Myocyte (in vitro differentiated cells): ENCODE results near the gene ITGBL1. TPM values are rescaled to one million over a fixed set of nuclear protein-coding genes. Genes with fewer than 3 reads are reported as not detected.

Experiments
- DNase-seq: peaks from one replicate; pipeline ENCODE4 v3.0.0-alpha.2; 2012; ENCODE audit warnings: low read depth
- total RNA-seq: library from RNA; depleted of rRNA; stranded (reverse); fragments of >200 nt; gene quantifications from 2 replicates; pipeline ENCODE4 v1.2.3, GENCODE V29; 2014

Gene ITGBL1
- total RNA-seq, 1 donor from 2014 or later, result 58.2 TPM

DNA sequence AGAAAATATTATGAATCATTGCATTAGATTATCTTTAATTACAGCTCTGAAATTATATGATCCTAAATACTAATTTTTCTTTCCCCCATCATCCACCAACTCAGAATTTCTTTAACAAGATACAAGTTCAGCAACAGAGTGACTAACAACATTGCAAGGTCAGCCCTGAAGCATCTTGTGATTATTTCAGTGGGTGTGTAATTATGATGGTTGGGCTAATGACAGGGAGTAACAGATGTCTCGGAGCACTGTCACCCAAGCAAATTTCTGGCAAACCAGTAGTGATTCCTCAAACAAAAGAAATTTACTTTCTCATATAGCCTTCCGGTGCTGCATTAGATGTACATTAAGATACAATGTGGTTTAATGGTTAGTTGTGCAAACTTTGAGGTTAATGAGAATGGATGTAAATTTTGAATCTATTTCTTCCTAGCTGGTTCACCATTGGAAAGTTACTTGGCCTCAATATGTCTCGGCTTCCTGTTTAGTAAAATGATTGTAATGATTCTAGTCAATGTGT, 238.9 kb downstream of the ITGBL1 start:
- DNase-seq, result peak; percentile 67

DNA sequence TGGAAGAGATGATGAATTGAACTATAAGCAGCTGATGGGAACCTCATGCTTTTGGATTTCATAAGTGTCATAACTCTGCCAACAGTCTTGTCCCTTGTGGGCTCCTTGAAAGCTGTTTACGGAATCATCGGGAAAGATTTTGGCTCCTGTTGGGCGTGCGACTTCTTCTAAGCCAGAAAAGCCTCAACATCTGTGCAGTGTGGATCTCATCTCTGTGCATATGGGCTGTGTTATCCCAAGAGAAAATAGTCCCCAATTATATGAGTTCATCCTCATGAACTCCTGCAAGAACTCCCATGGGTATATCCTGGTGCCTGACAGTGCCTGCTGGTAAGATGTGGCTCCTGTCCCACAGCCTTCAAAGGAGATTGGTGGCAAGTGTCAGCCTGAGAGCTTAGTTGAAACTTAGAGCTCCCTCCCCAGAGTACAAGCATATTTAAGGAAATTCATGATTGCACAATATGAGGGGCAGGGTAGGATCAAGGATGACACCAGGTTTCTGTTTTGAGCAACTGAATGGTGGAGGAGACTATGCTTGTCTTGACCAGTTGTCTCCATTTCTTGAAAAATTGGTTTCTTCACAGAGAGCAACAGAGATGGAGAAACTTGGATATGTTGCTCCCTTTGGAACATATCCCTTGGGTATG, 243.5 kb downstream of the ITGBL1 start:
- DNase-seq, result no peak

- DNase-seq, result no peak
Observed at GRCh38 chr13:101697745-101698144, 245.3 kb downstream of the ITGBL1 start.

DNA sequence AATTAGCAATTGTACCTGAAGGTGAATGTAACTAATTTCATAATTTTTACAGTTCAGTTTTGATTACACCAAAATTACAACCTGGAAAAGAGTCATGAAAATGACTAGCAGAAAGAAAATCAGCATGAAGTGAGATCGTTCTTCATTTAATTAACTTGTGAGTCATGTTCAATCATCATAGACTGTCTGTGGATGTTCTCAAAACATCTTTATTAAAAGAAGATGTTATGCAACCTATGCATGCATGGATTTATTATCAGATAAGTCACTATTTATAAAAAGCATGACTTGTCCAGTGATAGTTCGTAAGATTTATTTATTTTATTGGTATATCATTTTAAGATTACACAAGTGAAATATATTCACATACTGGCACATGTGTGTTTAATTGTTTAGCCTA, 245.9 kb downstream of the ITGBL1 start:
- DNase-seq, result no peak

- peak; percentile 22 for DNase-seq
Observed at GRCh38 chr13:101700598-101700997, 248.1 kb downstream of the ITGBL1 start.

- DNase-seq, result no peak
Observed at GRCh38 chr13:101703081-101703480, 250.6 kb downstream of the ITGBL1 start.

DNA sequence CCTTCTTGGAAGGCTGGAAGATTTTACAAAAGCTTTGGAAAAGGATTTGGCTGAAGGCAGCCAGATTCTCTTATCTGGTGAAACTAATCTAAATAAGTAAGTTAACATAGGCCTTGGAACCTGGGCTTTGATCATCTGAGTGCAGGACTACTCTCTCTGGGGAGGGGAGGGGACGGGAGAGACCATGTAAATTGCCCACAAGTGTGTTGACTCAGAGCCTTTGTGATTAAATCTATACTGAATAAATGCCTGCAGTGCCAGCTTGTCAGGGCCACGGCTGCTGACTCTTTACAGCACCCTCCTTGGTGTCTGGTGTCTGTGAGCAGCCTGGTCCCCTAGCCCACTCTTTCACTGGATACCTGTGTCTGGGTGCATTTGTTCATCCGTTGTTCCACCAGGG, 251.4 kb downstream of the ITGBL1 start:
- DNase-seq, result no peak

DNA sequence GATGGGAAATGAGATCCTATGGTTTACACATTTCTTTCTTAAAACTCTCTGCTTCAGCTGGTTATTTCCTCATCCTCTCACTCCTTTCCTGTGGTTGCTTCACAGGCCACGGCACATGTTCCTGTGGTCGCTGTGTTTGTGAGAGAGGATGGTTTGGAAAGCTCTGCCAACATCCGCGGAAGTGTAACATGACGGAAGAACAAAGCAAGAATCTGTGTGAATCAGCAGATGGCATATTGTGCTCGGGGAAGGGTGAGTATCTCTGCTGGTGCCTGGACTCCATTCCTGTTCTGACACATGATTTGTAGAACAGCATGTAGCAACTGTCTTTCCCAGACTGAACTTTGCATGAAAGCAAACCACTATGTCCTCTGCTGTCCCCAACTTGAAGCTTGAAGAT, 254.2 kb downstream of the ITGBL1 start:
- peak; percentile 98 for DNase-seq

DNA sequence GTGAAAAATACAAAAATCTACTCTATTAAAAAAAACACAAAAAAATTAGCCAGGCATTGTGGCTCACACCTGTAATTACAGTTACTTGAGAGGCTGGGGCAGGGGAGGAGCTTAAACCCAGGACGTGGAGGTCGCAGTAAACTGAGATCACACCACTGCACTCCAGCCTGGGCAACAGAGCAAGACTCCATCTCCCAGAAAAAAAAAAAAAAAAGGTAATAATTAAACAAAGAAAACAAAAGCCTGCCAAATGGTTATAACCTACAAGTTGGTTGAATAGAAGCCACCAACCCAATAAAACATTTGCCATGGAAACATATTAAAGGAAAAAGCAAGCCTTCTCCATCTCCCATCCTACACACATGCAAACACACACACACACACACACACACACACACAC, 255.2 kb downstream of the ITGBL1 start:
- no peak for DNase-seq

DNA sequence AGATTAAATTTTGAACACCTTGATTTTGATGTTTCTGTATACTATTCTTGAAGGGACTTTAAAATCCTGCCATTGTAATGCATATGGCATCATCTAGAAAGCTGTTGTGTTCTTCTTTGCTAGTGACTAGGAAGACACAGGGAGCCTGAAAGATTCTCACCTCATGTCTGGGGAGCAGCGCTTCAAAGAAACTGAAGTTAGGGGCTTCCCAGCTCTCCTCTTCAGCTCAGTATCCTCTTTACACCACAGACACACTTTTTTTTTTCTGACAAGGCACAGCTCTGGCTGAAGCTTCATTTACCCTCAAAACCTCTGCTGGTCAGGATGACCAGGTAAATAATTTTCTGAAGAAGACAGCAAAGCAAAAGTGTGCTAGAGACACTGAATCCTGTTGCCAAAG, 255.6 kb downstream of the ITGBL1 start:
- DNase-seq, result no peak

DNA sequence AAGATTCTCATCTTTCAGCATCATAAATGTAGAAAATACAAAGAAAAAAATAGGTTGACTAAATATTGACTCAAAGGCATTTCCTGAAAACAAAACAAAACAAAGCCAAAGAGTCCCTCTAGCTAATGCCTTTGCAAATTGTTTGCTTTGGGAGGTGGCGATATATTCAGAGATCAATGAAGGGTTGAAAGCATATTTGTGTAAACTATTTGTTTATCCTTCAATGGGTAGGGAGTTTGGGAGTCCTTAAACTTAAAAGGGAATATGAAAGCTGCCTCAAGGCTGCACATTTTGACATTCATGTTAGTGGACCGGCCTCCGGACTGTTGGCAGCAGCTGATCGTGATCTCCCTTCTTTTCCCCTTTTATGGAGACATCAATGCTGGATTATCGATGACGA, 257.5 kb downstream of the ITGBL1 start:
- no peak for DNase-seq

GRCh38 chr13:101711307-101712025, 259.0 kb downstream of the ITGBL1 start:
- peak; percentile 41 for DNase-seq

DNA sequence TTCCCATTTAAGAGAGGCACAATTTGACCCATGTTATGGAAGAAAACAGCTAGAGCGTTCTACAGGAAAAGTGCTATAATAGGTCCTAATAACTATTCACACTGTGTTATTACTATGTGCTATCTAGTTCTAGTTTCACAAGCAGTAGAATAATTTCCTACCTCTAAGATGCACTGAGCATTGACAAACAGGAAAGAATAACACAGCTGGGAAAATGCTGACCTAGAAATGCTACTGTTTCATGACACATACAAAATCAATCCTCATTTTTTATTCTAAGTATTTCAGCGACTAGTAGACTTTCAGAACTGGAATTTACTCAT, 259.5 kb downstream of the ITGBL1 start:
- DNase-seq, result no peak

- no peak for DNase-seq
Observed at GRCh38 chr13:101714195-101714594, 261.7 kb downstream of the ITGBL1 start.

DNA sequence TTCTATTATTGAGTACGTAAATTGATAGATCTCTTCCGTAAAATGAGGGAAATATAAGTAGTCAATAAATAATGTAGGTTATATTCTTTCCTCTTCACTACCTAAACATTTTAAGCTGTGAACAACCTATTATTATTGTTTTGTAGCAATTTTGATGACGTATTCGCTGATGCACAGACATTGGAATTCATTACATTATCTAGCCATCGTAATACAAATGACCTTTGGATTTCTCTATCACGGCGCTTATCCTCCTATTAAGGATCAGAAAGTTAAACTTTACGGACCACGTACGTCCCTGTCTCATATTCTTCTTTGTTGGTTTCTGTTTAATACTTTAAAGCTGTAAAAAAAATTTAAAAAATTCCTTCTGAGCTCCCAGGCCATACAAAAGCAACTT, 264.9 kb downstream of the ITGBL1 start:
- DNase-seq, result no peak

DNA sequence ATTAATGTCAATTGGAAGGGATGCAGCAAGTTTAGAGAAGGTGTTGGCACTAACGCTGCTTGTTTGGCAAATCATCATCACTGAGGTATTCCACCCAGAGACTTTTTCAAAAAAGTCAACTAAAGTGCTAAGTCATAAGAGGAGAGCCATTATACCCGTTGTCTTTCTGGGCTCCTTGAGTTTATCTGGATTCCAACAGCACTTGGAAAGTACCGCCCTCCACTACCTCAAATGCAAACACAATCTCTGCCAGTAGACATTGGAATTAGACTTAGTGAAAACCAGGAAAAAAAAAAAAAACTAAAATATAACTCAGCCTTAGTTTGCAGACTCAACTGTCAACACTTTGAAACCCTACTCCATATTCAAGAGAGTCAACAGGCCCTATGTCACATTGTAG, 266.0 kb downstream of the ITGBL1 start:
- DNase-seq, result no peak

GRCh38 chr13:101726681-101727080, 274.2 kb downstream of the ITGBL1 start:
- no peak for DNase-seq

DNA sequence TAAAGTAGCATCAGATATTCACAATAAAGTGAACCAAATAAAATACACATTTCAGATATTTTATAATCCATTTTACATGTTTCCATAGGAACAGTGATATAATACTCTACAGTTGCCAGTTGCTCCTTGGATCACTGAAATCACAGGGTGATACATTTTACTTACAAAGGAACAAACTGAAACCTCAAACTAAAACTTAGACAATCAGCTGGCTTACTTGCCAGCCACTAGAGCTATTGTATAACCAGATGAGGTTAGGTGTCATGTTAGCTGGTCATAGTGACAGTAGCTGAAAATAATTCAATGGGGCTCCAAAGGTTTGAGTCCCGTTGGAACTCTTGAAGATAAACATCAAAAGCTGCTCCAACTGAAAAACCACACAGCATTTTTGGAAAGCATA, 274.6 kb downstream of the ITGBL1 start:
- peak; percentile 67 for DNase-seq

DNA sequence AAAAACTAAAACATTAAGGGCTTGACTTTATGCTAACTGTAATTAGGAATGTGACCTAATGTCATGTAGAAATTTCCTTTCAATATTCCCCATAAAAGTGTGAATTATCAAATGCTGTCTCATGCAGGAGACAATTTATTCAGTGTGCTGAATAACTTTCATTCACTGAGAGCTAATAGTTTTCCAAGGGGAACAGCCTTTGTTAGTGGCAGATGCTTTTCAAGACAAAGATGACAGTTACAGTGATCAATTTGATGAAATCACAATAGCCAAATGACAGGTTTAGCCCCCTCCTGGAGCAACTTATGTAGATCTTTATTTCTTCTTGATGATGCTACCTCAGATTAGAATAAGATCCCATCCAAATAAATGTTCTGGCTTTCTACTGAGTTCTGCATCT, 275.5 kb downstream of the ITGBL1 start:
- DNase-seq, result no peak

- no peak for DNase-seq
Observed at GRCh38 chr13:101728615-101729014, 276.1 kb downstream of the ITGBL1 start.

DNA sequence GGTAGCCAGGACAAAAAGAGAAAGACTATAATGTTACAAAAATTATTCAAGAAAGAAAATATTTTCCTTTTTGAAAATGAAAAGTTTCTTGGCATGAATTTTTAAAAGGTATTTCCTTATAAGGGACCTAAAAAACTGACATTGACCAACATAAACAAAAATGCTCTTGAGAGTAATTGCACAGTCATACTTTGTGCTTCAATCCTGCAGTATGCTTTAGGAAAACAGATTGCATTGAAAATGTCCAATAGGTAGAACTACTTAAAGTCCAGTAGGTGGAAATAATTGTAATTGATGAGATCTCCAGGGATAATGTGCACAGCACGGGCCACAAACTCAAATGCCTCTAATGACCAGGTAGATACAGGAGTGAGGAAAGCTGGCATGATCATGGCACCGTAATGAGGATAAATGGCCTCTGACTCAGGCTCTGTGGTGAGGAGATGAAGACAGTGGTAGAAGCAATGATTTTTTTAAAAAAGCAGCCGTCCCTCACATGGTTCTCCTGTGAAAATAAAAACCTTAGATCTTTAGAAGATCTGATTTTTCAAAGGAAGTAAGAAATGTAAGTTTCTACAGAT, 278.0 kb downstream of the ITGBL1 start:
- no peak for DNase-seq

- DNase-seq, result no peak
Observed at GRCh38 chr13:101736566-101736965, 284.1 kb downstream of the ITGBL1 start.

GRCh38 chr13:101738336-101738735, 285.9 kb downstream of the ITGBL1 start:
- DNase-seq, result no peak
